Measurements from ENCODE around the gene SP140. TPM values are rescaled to one million over a fixed set of nuclear protein-coding genes. Genes with fewer than 3 reads are reported as not detected.

The SP140 gene
- total and polyA plus RNA-seq, 10 of the 15 experiments (the other 5 are each of a cell fraction or from before 2014, with no cell fraction given) = 61.7 to 164 (median 90.7) TPM

GRCh38 chr2:230224458-230224857 is 1.1 kb upstream of the SP140 start (continued):
- TF ChIP-seq BCLAF1 (IDR thresholded peaks at IDR 0.05) (no peak), ZBTB33 (IDR thresholded peaks at IDR 0.05) (no peak), SMARCA5 (IDR thresholded peaks at IDR 0.05) (no peak), SPI1 (IDR thresholded peaks at IDR 0.05; ENCODE audit: borderline replicate concordance, insufficient read depth, low read depth, low read length) (peak; percentile 81), NKRF (conservative IDR thresholded peaks at IDR 0.05) (no peak), ZBED1 (IDR thresholded peaks at IDR 0.05; ENCODE audit: borderline replicate concordance) (no peak), SREBF1 (IDR thresholded peaks at IDR 0.05; ENCODE audit: low read length) (no peak)

All from GM12878 (cell line).